HG03097 (cell line): ENCODE data around the gene SFMBT2.
"Not testable (repeated sequence)": the region's sequence is repeated elsewhere in the genome, so short reads cannot be mapped to it uniquely, and the experiment has no call there.

Experiments used
- ATAC-seq: cut with Tn5 transposase; IDR thresholded peaks from one replicate; pipeline ENCODE4 v1.9.1; 2021; ENCODE audit not compliant: unreplicated experiment, low FRiP score

SFMBT2 gene

DNA sequence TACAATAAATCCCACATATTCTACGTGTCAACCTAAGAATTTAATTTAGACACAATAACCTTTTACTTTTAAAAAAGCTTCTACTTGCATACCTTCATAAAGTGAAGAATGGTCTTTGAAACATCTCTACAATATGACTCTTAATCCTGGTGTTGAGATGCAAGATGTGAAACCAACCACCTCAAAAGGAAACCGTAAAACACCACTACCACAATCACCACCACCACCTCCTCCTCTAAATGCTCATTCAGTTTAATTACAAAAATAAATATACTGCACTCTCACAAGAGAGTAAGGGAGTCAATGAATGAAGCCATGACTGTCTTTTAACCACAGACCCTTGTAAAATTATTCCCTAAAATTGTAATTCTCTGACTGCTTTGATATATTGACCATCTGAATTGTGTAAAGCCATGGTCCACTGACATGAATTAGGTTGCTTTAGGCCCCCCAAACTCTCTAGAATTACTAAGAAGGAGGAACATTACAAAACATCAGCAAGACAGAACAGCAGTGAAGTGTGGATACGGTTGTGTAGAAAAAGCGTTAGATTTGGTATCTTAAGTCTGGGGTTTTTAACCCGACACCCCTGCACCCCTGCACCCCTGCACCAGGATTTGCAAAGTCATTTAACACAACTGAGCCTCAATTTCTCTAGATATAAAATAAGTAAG, 171.4 kb downstream of the SFMBT2 start:
- ATAC-seq: peak; percentile 41

DNA sequence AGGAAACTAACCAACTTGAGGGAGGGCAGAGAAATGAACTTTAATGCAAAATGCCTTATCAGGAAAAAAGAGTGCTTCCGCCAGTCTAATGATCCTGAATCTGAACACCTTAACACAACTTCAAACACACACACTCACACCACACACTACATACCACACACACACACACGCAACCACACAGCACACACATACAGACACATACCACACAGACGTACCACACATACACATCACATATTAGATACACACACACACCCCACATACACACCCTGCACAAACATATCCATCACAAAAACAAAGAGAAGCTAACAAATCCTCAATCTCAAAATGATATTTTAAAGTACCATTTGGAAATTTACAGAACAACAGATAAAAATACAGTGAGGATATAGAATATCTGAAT, 175.5 kb downstream of the SFMBT2 start:
- no peak for ATAC-seq

DNA sequence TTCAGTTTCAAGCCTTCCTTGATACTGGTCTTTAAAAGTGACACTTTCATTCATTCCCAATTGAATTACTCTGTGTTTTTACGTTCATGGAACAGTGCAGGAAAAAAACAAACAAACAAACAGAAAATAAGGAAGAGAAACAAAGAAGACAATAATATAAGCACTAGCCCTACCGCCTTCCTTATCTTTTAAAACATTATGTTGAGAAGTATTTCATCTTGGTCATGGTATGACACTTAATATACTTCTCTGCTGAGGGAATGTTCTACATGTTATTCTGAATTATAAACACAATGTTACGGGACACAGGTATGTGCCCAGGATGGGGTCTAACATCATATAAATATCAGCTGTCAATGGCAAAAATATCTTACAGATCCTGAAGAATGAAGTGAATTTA, 176.7 kb downstream of the SFMBT2 start:
- no peak for ATAC-seq

DNA sequence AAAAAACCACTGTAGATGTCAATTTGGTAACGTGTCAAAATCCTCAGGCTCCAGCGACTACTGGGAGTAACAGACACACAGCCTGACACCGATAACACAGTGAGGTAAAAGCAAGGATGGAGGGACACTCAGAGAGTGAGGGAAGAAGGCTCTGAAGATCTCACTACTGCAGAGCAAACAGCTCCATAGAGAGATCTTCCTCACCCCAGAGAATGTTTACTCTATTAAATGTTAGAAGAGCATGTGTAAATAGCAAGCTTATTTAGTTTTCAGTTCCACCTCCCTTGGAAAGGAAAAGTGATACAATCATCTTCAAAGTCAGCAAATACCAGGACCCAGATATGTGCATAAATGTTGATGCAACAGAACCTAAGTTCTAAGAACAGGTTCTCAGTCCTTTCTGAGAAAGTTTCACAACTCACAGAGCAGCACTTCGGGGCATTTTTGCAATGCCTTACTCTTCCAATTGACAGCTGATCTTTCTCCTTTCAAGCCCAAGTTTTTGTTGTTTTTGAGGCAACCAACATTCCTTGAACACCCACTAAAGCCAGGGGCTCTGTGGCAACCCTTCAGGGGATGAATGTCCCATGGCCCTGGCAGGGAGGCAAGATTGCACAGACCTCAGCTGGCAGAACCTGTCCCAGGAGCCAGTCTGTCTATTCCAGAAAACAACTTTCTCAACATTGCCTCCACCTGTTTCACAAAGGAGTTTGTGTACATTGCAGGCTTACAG, 177.4 kb downstream of the SFMBT2 start:
- ATAC-seq: no peak

DNA sequence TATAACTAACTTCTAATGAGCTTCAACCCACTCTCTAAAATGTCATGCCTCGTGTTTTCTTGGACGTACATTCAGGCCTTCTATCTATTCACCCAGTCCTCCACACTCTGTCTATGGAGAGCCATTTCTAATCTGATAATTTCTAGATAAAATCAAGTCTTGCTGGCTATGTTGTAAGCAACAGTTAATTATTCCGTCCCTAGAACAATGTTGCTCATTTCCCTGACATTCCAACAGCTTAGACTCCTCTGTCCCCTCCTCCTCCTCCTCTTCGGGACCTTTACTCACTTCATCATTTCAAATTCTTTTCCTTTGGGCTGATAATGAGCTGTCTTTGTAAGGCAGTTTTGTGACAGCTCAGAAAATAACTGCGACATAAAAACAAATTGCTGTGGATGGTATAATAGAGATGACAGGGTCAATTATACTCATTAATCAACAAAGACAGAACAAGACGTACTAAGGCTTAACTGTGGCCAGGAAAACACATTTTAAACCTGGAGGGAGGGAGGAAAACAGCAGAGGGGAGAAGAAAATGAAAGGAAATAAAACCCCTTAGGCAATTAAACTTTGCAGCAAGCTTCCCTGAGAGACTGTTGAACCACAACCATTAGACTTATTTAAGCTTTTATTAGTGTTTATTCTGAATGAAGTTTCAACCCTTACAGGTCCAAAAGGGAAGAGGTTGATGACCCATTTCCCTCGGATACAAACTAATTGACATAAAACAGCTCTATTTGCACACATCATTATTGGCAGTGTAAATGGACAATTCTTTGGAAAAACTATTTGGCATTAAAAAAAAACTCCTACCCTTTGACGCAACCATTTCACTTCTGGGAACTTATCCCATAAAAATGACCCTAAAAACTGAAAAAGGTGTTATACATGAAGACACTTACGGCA, 179.1 kb downstream of the SFMBT2 start:
- no peak for ATAC-seq

DNA sequence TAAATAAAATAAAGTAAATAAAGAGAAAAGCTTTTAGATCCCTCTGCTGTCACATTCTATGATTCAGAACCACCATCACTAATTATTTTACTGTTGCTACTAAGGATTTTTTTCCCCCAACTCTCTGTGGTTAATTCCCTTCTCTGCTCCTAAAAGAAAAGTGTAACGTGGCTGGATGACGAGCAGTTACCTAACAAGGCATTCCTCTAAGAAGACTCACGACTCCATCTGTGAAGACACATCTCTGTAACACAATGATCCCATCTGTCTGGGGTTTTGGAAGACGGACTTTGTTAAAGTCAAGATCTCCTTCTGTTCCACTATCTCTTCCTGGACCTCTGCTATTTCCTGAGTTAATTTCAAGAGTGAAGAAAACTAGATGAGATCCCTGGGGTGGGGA, 179.9 kb downstream of the SFMBT2 start:
- no peak for ATAC-seq

DNA sequence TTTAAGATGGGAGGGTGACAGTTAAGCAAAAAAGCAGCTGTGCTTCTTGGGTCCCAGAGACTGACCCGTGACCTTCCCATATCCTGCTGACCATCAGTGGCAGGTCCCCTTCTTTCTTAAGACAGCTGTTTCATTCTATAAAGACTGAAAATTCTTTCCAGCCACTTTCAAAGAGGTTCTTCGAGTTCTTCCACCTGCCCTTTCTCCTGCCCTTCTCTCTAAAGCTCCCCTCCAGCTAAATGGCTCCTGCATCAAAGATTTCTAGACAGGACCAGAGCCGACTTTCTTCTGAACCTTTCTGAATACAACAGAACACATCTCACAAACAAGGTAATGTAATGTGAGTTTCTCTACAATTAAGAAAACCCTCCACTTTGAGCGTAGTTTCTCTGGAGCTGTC, 180.8 kb downstream of the SFMBT2 start:
- ATAC-seq: no peak

DNA sequence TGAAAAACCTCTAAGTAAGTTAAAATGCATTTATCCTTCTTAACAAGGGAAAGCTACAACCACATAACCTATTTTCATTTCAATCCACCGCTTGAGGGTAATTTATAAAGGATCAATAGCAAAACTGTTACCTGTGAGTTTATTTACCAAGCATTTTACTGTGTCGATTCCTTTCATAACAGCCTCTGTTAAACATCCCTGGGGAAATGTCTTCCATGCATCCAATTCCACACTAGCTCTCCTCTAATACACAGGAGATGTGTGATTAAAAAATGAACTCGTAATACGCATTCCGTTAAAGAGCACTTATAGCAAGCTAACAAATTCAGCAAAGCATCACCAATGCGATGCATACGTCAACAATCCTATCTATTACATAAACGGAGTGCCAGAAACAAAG, 185.7 kb downstream of the SFMBT2 start:
- ATAC-seq: no peak

DNA sequence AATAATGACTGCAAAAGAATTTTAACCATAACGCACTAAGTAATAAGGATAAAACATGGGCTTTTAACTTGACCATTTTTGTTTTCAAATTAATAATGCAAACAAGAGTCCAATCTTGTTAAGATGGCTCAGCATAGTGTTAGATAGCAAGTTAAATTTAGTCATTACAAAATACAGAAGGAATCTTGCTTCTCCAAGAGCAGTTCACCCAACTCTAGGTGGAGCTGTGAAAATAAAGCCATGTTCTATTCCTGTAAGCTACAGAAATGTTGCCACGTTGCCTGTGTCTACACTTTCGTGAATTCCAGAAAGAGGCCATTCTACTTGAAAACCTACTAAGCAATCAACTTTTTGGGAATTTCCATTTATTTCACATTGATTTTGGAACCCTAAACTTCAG, 191.9 kb downstream of the SFMBT2 start:
- ATAC-seq: no peak

DNA sequence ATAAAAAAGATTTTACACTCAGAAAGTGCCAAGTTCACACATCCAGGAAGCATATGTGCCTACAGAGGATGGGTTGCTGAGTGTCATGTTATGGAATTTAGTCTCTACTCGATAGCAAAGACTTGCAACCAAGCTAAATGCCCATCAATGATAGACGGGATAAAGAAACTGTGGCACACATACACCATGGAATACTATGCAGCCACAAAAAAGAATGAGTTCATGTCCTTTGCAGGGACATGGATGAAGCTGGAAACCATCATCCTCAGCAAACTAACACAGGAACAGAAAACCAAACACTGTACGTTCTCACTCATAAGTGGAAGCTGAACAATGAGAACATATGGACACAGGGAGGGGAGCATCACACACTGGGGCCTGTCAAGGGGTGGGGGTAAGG, 198.1 kb downstream of the SFMBT2 start:
- not testable (repeated sequence) for ATAC-seq

DNA sequence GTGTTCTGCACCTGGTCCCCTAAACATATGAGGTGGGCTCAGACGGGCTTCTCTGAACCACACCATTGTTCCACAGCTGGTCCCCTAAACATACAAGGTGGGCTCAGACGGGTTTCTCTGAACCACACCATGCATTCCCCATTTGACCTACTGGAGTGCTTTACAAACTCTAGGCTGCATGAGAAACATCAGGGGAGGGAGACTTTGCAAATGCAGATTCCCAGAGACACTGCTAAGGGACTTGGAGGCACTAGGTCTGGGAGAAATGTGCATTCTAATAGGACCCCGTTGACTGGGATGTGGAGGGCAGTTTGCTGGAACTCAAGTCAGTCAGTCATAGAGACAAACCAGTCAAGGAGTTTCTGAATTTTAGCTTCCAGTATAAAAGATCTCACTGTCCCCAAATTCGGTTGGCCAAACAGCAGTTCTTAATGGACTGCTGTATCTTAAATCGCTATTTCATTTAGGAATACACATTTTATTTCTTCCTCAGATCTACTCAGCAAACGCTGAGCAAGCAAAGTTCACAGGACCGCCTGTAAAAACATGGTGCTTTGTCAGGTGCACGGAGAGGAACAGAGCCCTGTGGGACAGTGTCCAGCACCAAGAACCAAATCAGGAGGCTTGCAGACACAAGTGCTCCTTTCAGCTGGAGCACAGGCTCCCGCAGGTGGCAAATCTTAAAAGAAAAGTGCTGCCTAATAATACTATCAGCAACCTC, 198.8 kb downstream of the SFMBT2 start:
- no peak for ATAC-seq

DNA sequence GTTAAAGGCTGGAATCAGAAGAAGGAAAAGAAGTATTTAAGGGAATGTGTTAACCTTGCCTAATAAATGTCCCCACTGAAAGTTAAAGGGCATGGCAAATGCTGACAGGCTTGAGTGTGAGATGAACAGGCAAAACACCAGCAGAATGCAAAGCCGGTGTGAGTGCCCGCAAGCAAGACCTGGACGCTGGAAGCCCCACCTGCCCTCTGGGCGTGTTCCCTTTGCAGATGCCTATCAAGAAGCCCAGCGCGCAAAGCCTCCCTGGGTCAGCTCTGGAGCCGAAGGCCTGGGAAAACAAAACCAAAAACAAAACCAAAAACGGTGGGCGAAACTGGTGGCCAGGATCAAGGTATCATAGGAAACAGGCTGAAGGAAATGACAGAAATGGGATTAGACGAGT, 200.3 kb downstream of the SFMBT2 start:
- ATAC-seq: no peak

DNA sequence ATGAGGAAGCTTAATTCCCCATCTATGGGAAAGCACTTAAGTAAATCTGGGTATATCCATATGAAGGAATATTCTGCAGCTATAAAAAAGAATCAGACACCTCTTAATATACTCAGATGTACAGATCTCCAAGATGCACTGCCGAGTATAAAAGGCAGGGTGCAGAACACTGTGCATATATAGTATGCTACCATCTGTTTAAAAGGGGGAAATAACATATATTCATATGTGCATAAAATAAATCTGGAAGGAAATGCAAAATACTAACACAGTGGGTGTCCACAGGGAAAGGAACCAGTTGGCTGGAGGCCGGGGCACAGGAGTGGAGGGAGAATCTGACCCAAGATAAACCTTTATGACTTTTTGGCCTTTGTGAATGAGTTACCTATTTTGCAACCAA, 201.4 kb downstream of the SFMBT2 start:
- no peak for ATAC-seq

DNA sequence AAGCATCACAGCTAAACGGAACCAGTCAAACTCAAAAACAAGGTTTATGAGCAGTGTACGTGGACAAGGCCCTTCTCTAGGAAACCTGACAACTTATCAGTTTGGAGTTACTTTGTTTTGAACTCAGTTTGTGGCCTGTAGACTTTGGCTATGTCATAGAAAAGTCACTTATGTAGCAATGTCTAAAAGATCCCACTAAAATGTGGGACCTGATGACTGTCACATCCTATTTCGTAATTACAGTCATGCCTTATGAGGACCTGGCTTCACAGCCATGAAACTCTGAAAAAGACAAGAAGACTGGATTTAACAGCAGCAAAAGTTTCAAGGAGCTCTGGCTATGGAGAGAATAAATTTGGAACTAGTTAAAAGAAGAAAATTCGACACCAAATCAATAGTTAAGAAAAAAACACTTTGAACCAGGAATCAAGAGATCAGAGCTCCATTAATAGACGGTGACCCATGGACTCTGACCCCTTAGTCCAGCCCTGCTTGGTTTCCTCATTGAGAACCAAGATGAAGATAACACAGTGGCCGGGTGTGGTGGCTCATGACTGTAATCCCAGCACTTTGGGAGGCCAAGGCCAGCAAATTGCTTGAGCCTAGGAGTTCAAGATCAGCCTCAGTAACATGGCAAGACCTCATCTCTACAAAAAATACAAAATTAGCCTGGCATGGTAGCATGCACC, 204.3 kb downstream of the SFMBT2 start:
- no peak for ATAC-seq

DNA sequence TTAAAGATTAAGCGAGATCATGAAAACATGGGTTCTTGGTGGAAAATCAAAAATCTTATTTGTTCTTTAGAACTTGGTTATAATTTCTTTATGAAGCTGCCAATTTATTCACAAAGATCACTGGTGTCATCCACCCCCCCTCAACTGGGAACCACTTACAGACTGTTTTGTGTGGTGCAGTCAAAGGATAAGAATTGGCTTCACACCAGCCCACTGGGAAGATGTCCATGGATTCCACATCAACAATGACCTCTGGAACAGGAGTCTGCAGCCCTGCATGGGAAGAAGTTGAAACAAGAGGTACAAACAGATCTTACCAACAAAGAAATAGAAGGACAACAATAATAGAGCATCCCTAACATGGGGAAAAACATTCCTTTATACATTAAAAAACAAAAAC, 205.2 kb downstream of the SFMBT2 start:
- no peak for ATAC-seq

DNA sequence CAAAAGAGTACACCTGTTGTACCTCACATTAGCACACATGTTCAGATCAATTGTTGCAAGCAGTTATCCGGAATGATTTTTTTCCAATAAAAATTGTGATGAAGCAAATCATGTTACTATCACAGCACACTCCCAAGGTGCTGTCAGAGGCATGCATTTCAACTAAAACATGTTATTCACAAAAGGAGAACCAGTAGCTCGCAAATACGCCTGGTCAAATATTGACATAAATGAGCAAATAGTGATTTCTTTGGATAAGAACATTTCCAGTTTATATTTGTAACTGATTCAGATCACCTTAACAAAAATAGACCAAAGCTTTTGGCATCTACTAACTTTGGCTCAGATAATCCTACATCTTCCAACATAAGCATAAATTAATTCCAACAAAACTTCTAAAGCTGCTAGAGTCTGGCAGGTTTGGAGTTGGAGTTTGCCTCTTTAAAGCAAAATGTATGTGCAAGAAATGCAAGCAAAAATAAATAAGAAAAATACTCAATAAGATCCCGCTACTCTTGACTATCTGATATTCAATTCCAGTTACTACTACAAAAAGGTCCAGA, 208.0 kb downstream of the SFMBT2 start:
- no peak for ATAC-seq

DNA sequence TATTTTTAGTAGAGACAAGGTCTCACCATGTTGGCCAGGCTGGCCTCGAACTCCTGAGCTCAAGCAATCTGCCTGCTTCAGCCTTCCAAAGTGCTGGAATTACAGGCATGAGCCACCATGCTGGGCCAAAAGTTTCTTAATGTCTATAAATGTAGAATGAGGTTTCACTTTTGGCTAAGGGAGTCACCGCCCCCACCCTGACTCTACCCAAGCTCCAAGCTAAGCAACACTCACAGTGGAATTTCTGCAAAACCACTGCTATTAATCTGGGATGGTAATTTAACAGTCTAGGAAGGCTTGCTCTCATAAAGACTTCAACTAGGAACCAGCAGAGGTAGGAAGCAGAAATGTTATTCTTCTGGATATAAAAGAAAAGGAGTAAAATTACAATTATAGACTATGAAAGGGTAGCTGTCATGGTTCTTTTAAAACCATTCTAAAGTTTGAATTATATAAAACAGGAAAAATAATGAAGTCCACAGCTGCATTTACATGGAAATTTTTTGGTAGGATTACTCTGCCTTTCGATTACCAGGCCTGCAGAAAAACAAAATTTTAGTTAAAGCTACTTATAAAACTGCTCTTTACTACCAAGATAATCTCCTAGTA, 211.6 kb downstream of the SFMBT2 start:
- ATAC-seq: no peak

DNA sequence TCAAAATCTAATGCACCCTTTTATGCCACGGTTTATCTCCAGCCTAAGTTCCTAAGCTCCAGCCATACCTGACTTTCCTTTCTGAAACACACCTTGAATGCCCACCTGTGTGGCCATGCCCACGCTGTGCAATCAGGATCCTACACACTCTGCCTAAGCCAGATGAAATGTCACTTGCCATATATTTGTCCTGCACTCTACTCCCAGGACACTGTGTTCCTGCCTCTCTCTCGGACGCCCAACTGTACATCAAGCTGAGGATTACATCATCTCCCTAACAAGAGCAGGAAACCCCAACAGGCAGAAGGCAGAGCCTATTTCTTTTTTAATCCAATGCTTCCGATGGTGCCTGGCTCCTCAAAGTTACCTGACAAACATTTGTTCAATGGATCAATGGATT, 214.6 kb downstream of the SFMBT2 start:
- no peak for ATAC-seq

DNA sequence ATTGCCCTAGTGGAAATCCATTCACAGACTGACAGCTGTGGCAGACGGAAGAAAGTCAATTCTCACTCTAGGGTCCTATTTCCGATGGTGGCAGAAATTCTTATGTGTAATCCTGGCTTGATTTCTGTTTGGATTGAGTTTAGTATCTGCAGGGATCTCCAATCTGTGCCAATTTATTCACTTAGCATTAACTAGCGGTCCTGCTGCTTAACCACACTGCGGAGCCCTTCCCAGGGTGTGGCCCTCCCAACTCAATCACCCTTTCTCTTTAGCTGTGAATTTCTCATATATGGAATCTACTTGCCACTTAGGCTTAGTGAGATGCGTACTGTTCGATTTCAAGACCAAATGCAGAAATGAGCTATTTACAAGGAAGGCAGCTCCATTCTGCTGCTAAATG, 215.7 kb downstream of the SFMBT2 start:
- no peak for ATAC-seq

DNA sequence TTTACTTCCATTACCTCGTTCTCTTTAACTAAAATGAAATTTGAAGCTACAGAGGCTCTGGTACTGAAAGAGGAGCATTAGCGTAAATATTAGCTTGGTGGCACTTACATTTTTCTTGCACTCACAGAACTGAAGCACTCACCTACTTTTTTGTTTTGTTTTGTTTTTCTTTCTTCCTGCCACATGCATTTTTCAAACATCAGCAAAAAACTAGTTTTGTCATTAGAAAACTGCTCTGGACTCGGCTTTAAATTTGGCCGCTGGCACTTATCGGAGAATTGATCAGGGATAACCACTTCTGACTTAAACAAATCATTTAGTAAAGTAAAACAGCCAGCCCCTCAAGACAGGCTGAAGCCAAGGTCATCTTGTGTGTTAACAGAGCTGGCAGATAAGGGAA, 216.3 kb downstream of the SFMBT2 start:
- no peak for ATAC-seq
